MCF 10A (cell line): ENCODE data around the gene DDI1. TPM values are rescaled to one million over a fixed set of nuclear protein-coding genes. Genes with fewer than 3 reads are reported as not detected.

Source experiments
- BruUV-seq: library from RNA; stranded (reverse); fragments of 400-500 nt; replicated peaks from 2 replicates; lab custom pipeline; 2021; lab: Mats Ljungman, UMichigan
- CTCF ChIA-PET: fragments of 300-600 bp; sonication (Branson Sonifier 250); formaldehyde crosslinking; extraction: SDS; loops from one replicate; lab custom pipeline; 2021; ENCODE audit warnings: antibody characterized with exemption, inconsistent platforms; lab: Yijun Ruan, JAX
- POLR2A ChIA-PET: fragments of 300-600, 350-650 bp; sonication (Branson Sonifier 250); formaldehyde crosslinking; extraction: SDS; loops from one replicate; lab custom pipeline; 2020; ENCODE audit warnings: antibody characterized with exemption, inconsistent platforms; lab: Yijun Ruan, JAX
- DNase-seq: peaks from one replicate; pipeline ENCODE4 v3.0.0-alpha.2; 2018; ENCODE audit not compliant: unreplicated experiment
- H3K27ac Mint-ChIP-seq: one replicate; pipeline ENCODE4 v1.8.0; 2022; ENCODE audit warnings: mild to moderate bottlenecking, low read depth, mixed read lengths; ENCODE audit not compliant: unreplicated experiment
- H3K27me3 Mint-ChIP-seq: one replicate; pipeline ENCODE4 v1.8.0; 2022; ENCODE audit warnings: mixed read lengths; ENCODE audit not compliant: insufficient read depth, unreplicated experiment
- H3K36me3 Mint-ChIP-seq: one replicate; pipeline ENCODE4 v1.8.0; 2022; ENCODE audit warnings: mild to moderate bottlenecking, moderate library complexity, mixed read lengths; ENCODE audit not compliant: insufficient read depth, unreplicated experiment
- H3K4me1 Mint-ChIP-seq: one replicate; pipeline ENCODE4 v1.8.0; 2022; ENCODE audit warnings: mixed read lengths; ENCODE audit not compliant: insufficient read depth, unreplicated experiment
- H3K4me3 Mint-ChIP-seq: one replicate; pipeline ENCODE4 v1.8.0; 2022; ENCODE audit warnings: mild to moderate bottlenecking, moderate library complexity, mixed read lengths; ENCODE audit not compliant: unreplicated experiment
- H3K9me3 Mint-ChIP-seq: one replicate; pipeline ENCODE4 v1.8.0; 2022; ENCODE audit warnings: mixed read lengths; ENCODE audit not compliant: unreplicated experiment
- intact Hi-C: fragments of 100-400 bp; cut with micrococcal nuclease; formaldehyde crosslinking; loops from 2 replicates; pipeline ENCODE4 v1.14.1; 2022
- total RNA-seq: library from RNA; stranded (reverse); gene quantifications from 2 replicates; pipeline ENCODE4 v1.2.3, GENCODE V29; 2022
- TF ChIP-seq, protein P1 (sequence below): fragments of 200-600 bp; IDR thresholded peaks from one replicate; pipeline ENCODE4 v1.8.0; 2022; ENCODE audit warnings: antibody characterized with exemption, mild to moderate bottlenecking; ENCODE audit not compliant: unreplicated experiment

The DDI1 gene
- total RNA-seq, 1 experiment from 2014 or later: not detected

- no TSS peak for BruUV-seq
- H3K9me3 Mint-ChIP-seq: no peaks in the 10 kb centered on the region
- no peak overlapping the region for H3K27ac Mint-ChIP-seq
- peaks cover under 1% of the 10 kb centered on the region for H3K4me1 Mint-ChIP-seq
- POLR2A ChIA-PET: interaction anchor here (0.9 kb wide), 1 partner anchor 10 kb away, joined by 3 read pairs; no protein-coding TSS in a partner anchor
- no peak for DNase-seq
- no peak overlapping the region for H3K4me3 Mint-ChIP-seq
- H3K27me3 Mint-ChIP-seq: no peaks in the 10 kb centered on the region
- H3K36me3 Mint-ChIP-seq: no peaks in the 10 kb centered on the region
- intact Hi-C loops: no loop called here
- CTCF ChIA-PET: no interaction called here
- TF ChIP-seq, protein P1, sequence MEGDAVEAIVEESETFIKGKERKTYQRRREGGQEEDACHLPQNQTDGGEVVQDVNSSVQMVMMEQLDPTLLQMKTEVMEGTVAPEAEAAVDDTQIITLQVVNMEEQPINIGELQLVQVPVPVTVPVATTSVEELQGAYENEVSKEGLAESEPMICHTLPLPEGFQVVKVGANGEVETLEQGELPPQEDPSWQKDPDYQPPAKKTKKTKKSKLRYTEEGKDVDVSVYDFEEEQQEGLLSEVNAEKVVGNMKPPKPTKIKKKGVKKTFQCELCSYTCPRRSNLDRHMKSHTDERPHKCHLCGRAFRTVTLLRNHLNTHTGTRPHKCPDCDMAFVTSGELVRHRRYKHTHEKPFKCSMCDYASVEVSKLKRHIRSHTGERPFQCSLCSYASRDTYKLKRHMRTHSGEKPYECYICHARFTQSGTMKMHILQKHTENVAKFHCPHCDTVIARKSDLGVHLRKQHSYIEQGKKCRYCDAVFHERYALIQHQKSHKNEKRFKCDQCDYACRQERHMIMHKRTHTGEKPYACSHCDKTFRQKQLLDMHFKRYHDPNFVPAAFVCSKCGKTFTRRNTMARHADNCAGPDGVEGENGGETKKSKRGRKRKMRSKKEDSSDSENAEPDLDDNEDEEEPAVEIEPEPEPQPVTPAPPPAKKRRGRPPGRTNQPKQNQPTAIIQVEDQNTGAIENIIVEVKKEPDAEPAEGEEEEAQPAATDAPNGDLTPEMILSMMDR: no peak
Measured at GRCh38 chr11:103993507-103993906, 42.9 kb upstream of the DDI1 start.

DNA sequence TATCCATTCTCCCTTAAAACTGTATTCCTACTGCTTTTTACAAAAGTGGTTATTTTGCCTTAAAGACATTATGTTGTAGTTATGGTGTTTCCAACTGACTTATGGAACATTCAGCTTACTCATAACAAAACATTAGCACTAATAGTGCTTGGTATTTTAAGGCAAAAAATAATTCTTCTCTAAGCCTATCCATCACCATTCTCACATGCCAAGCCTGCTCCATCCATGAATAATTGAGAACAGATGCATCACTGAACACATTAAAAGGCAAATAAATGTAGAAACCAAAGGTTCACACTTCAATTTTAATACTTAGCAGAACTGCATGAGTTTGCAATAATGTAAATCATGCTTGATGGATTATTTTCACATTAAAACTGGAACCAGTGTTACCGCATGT is 42.3 kb upstream of the DDI1 start:
- DNase-seq: no peak
- TF ChIP-seq, protein P1: no peak
- intact Hi-C loops: no loop called here
- H3K4me3 Mint-ChIP-seq: no peak overlapping the region
- no peaks in the 10 kb centered on the region for H3K27me3 Mint-ChIP-seq
- no peak overlapping the region for H3K27ac Mint-ChIP-seq
- ChIA-PET POLR2A (no interaction called here), CTCF (no interaction called here)
- H3K4me1 Mint-ChIP-seq: no peaks in the 10 kb centered on the region
- no peaks in the 10 kb centered on the region for H3K36me3 Mint-ChIP-seq
- BruUV-seq: no TSS peak
- no peaks in the 10 kb centered on the region for H3K9me3 Mint-ChIP-seq

DNA sequence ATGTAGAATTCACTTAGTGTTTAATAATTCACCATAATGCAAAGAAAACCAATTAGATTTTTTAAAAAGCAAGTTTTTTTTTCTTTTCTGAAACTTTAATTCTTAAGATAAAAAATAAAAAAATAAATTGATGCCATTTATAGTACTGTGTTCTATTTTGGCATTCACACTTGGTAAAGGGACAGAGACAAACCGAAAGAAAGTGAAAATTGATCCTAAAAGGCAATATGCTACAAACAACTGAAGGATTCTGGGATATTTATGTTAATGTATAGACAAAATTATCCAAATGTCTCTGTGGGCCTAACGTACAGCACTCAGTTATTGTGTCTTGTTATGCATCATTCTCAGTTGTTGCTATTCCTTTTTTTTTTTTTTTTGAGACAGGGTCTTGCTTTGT is 41.9 kb upstream of the DDI1 start:
- TF ChIP-seq, protein P1: no peak
- ChIA-PET POLR2A (no interaction called here), CTCF (no interaction called here)
- intact Hi-C loops: no loop called here
- Mint-ChIP-seq H3K4me3 (no peak overlapping the region), H3K36me3 (no peaks in the 10 kb centered on the region), H3K27ac (no peak overlapping the region), H3K9me3 (no peaks in the 10 kb centered on the region), H3K27me3 (no peaks in the 10 kb centered on the region), H3K4me1 (no peaks in the 10 kb centered on the region)
- no peak for DNase-seq
- BruUV-seq: no TSS peak

GRCh38 chr11:103995896-103996295 is 40.5 kb upstream of the DDI1 start:
- POLR2A ChIA-PET: interaction anchor here (1.4 to 1.5 kb wide), 2 partner anchors 32 to 56 kb away, joined by 3 read pairs; no protein-coding TSS in a partner anchor
- no peaks in the 10 kb centered on the region for H3K4me1 Mint-ChIP-seq
- no peaks in the 10 kb centered on the region for H3K27me3 Mint-ChIP-seq
- TF ChIP-seq, protein P1: no peak
- H3K9me3 Mint-ChIP-seq: no peaks in the 10 kb centered on the region
- CTCF ChIA-PET: no interaction called here
- no peaks in the 10 kb centered on the region for H3K36me3 Mint-ChIP-seq
- intact Hi-C loops: no loop called here
- no peak overlapping the region for H3K4me3 Mint-ChIP-seq
- no TSS peak for BruUV-seq
- H3K27ac Mint-ChIP-seq: no peak overlapping the region
- DNase-seq: no peak
